Bronchial epithelial cell (primary cell): ENCODE measurements around the gene HLA-G. TPM values are rescaled to one million over a fixed set of nuclear protein-coding genes. Genes with fewer than 3 reads are reported as not detected.
A peak's percentile ranks its signal among the peaks of the same experiment; 100 is the strongest.
"Not testable (repeated sequence)": the region's sequence is repeated elsewhere in the genome, so short reads cannot be mapped to it uniquely, and the experiment has no call there.

Experiments
- DNase-seq: peaks from one replicate; pipeline ENCODE4 v3.0.0-alpha.2; 2010; ENCODE audit warnings: low read depth
- FAIRE-seq: peaks from 2 replicates; lab custom pipeline; 2011; peaks lifted over from hg19 to GRCh38; lab: Jason Lieb, UNC
- H3K27me3 ChIP-seq: 2 replicates; pipeline ENCODE4 v1.5.1; 2011; ENCODE audit warnings: low read length; ENCODE audit not compliant: control insufficient read depth, insufficient read depth
- H3K36me3 ChIP-seq: 2 replicates; pipeline ENCODE4 v1.5.1; 2011; ENCODE audit warnings: low read length; ENCODE audit not compliant: control insufficient read depth, insufficient read depth
- H3K4me3 ChIP-seq: 2 replicates; pipeline ENCODE4 v1.5.1; 2011; ENCODE audit warnings: mild to moderate bottlenecking, low read depth, low read length, control low read depth
- total RNA-seq: library from RNA; depleted of rRNA; stranded (reverse); fragments of >200 nt; gene quantifications from 2 replicates; pipeline ENCODE4 v1.2.1, GENCODE V29; 2014
- TF ChIP-seq, protein P1 (sequence below): IDR thresholded peaks from 2 replicates; pipeline ENCODE4 v1.5.1; 2011; ENCODE audit warnings: mild to moderate bottlenecking, moderate library complexity, low read length, control low read depth, inconsistent platforms; ENCODE audit not compliant: insufficient read depth, severe bottlenecking

HLA-G gene
- total RNA-seq, result 4.9 and 13.2 TPM in 2 replicates

DNA sequence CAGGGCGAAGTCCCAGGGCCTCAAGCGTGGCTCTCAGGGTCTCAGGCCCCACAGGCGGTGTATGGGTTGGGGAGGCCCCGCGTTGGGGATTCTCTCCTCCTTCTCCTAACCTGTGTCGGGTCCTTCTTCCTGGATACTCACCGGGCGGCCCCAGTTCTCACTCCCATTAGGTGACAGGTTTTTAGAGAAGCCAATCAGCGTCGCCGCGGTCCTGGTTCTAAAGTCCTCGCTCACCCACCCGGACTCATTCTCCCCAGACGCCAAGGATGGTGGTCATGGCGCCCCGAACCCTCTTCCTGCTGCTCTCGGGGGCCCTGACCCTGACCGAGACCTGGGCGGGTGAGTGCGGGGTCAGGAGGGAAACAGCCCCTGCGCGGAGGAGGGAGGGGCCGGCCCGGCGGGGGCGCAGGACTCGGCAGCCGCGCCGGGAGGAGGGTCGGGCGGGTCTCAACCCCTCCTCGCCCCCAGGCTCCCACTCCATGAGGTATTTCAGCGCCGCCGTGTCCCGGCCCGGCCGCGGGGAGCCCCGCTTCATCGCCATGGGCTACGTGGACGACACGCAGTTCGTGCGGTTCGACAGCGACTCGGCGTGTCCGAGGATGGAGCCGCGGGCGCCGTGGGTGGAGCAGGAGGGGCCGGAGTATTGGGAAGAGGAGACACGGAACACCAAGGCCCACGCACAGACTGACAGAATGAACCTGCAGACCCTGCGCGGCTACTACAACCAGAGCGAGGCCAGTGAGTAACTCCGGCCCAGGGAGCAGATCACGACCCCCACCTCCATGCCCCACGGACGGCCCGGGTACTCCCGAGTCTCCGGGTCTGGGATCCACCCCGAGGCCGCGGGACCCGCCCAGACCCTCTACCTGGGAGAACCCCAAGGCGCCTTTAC, at the start of gene HLA-G:
TSS of gene HLA-G (plus strand) at position 247 of the 892 bp plus-strand sequence. CDS start at position 267, 20 bp downstream.
- Histone ChIP-seq H3K36me3 (no peaks in the 10 kb centered on the region), H3K27me3 (peaks cover 13% of the 10 kb centered on the region), H3K4me3 (peak within 1 kb of the TSS; percentile 25)
- no peak for DNase-seq
- TF ChIP-seq, protein P1, sequence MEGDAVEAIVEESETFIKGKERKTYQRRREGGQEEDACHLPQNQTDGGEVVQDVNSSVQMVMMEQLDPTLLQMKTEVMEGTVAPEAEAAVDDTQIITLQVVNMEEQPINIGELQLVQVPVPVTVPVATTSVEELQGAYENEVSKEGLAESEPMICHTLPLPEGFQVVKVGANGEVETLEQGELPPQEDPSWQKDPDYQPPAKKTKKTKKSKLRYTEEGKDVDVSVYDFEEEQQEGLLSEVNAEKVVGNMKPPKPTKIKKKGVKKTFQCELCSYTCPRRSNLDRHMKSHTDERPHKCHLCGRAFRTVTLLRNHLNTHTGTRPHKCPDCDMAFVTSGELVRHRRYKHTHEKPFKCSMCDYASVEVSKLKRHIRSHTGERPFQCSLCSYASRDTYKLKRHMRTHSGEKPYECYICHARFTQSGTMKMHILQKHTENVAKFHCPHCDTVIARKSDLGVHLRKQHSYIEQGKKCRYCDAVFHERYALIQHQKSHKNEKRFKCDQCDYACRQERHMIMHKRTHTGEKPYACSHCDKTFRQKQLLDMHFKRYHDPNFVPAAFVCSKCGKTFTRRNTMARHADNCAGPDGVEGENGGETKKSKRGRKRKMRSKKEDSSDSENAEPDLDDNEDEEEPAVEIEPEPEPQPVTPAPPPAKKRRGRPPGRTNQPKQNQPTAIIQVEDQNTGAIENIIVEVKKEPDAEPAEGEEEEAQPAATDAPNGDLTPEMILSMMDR, result no peak
- no peak for FAIRE-seq

DNA sequence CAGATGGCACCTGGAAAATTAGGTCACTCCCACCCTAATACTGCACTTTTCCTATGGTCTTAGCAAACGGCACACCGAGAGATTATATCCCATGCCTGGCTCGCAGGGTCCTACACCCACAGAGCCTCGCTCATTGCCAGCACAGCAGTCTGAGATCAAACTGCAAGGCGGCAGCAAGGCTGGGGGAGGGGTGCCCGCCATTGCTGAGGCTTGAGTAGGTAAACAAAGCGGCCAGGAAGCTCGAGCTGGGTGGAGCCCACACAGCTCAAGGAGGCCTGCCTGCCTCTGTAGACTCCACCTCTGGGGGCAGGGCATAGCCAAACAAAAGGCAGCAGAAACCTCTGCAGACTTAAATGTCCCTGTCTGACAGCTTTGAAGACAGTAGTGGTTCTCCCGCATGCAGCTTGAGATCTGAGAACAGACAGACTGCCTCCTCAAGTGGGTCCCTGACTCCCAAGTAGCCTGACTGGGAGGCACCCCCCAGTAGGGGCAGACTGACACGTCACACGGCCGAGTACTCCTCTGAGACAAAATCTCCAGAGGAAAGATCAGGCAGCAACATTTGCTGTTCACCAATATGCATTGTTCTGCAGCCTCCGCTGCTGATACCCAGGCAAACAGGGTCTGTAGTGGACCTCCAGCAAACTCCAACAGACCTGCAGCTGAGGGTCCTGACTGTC, 47.5 kb upstream of the HLA-G start:
- H3K36me3 ChIP-seq, H3K27me3 ChIP-seq, FAIRE-seq, DNase-seq, H3K4me3 ChIP-seq: not testable (repeated sequence)

DNA sequence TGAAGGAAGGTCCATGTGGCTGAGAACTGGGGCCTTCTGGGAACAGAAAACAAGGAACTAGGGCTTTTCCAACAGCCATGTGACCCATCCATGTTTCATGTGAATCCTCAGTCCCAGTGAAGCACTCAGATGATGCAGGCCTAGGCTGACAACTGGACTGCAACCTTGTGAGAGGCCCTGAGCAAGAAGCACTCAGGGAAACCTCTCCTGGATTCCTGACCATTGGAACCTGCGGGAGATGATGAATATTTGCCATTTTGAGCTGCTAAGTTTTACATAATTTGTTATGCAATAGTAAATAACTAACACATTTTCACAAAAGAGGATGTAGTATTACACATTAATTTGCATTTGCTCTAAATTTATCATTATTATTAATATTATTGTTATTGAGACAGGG, 38.4 kb upstream of the HLA-G start:
- TF ChIP-seq, protein P1, result no peak
- DNase-seq (no peak), FAIRE-seq (no peak)
- Histone ChIP-seq H3K27me3 (no peaks in the 10 kb centered on the region), H3K36me3 (no peaks in the 10 kb centered on the region), H3K4me3 (no peak overlapping the region)

DNA sequence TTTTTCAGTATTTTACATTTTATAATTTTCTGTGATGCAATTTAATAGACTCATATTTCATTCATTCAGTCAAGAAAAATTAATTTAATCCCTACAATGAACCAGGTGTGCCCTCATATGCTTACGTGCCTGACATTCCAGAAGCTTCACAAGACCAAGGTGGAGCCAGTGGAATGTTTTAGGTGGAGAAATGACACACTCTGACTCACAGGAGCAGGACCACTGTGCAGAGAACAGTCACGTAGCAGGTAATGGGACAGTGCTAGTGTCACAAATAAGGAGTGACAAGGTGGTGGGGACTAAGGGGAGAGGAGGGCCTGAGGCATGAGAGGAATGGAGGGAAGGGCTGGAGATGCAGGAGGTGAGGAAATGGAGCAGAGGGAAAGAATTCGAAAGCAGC, 37.0 kb upstream of the HLA-G start:
- H3K27me3 ChIP-seq, result no peaks in the 10 kb centered on the region
- no peak for FAIRE-seq
- no peaks in the 10 kb centered on the region for H3K36me3 ChIP-seq
- peak; percentile 97 for DNase-seq
- peak overlapping the region; percentile 82 for H3K4me3 ChIP-seq
- TF ChIP-seq, protein P1, result no peak

DNA sequence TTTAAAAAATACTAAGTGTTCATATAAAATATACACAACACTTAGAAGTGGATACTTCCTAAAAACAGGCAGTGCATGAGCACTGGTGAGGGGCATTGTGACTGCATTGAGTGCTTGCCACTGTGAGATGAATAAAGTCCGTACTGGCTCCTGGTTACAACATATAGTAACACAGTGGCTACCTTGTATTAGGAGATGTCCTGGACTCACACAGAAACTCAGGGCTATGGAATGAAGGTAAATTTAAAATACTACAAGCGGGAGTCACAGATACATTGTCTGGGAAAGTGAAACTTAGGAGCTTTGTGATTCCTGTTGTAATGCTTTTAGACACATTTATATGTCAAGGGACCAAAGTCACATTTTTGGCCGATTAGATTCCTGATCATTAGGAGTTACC, 36.5 kb upstream of the HLA-G start:
- Histone ChIP-seq H3K4me3 (peak overlapping the region; percentile 82), H3K36me3 (no peaks in the 10 kb centered on the region), H3K27me3 (no peaks in the 10 kb centered on the region)
- TF ChIP-seq, protein P1, result no peak
- DNase-seq, result peak; percentile 59
- no peak for FAIRE-seq

DNA sequence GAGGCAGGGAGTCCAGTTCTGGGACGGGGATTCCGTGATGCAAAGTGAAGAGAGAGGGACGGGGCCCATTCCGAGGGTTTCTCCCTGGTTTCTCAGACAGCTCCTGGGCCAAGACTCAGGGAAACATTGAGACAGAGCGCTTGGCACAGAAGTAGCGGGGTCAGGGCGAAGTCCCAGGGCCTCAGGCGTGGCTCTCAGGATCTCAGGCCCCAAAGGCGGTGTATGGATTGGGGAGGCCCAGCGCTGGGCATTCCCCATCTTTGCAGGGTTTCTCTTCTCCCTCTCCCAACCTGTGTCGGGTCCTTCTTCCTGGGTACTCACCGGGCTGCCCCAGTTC, 35.9 kb upstream of the HLA-G start:
- peak overlapping the region; percentile 82 for H3K4me3 ChIP-seq
- H3K27me3 ChIP-seq, result no peaks in the 10 kb centered on the region
- no peak for FAIRE-seq
- TF ChIP-seq, protein P1, result no peak
- H3K36me3 ChIP-seq, result no peaks in the 10 kb centered on the region
- DNase-seq, result no peak
